OCI-LY3 (cell line): ENCODE measurements around the gene SH2D4B.

Experiments
- CTCF ChIP-seq: fragments of 200-600, 300-600 bp; sonication (generic); IDR thresholded peaks from 2 replicates; pipeline ENCODE4 v1.5.1; 2014; ENCODE audit warnings: antibody characterized with exemption, low read length, low read depth
- EZH2phosphoT487 ChIP-seq: fragments of 200-600 bp; shearing (Covaris generic); IDR thresholded peaks from 2 replicates; pipeline ENCODE4 v1.6.1; 2018; ENCODE audit warnings: antibody characterized with exemption, mixed run types, low read depth

GRCh38 chr10:80681142-80681541 lies 143.4 kb downstream of the SH2D4B start:
- TF ChIP-seq CTCF, result no peak
- TF ChIP-seq EZH2phosphoT487, result no peak
